GM19452 (cell line): ENCODE results near the gene ILDR2.

Experiments
- ATAC-seq: cut with Tn5 transposase; IDR thresholded peaks from one replicate; pipeline ENCODE4 v1.9.1; 2021; ENCODE audit not compliant: unreplicated experiment

Gene ILDR2

GRCh38 chr1:166975361-166976129 is at the start of gene ILDR2:
ILDR2 (minus strand) TSS chr1:166975540; CDS start chr1:166975268, 272 bp downstream.
- ATAC-seq, result peak; percentile 56

DNA sequence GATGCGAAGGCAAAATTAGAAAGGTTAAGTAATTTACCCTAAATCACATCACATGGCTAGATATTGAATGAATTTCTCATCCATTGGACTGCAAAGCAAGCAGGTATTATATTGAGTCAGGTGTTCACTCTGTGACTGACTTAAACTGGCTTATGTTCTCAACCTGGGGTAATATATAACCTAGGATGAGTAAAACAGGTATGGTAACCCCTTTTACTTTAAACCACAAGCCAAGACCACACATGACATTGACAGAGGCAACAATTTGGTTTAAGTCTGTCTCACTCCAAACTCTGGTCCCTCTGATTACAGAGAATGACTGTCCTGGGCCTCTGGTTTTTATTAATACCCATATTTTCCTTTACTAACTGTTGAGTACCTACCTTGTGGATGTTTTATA is 47.0 kb upstream of the ILDR2 start:
- peak; percentile 97 for ATAC-seq

- no peak for ATAC-seq
These were observed 40.9 kb upstream of the ILDR2 start for GRCh38 chr1:167016100-167016750.

- ATAC-seq, result no peak
These were observed 38.0 kb upstream of the ILDR2 start for GRCh38 chr1:167013108-167013929.

GRCh38 chr1:167012570-167012969 is 37.2 kb upstream of the ILDR2 start:
- no peak for ATAC-seq

DNA sequence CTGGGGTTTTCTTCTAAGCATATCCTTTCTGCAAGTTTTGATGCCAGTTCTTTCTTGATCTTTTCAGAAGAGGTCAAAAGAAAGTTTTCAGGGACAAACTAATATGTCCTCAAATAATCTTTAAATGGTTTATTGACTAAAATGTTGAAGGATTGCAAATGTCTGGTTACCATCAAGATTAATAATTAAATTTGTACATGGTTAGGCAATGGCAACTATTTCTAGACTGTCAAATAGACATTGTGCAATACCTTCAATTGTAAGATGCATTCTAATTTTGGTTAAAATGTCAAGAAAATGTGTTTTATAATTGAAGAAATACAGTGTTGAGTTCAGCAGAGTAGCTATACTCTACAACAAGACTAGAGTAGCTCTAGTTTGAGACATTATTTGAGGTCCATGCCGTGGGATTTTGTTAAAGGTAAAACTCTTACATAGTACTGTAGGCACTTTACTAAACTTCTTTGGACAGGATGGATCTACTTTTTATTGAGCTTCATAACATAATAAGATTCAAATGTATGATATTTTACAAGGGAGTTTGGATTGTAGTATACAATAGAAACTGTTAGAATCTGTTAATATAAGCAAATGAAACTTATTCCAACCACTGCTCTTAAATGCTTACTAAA is 36.3 kb upstream of the ILDR2 start:
- no peak for ATAC-seq

DNA sequence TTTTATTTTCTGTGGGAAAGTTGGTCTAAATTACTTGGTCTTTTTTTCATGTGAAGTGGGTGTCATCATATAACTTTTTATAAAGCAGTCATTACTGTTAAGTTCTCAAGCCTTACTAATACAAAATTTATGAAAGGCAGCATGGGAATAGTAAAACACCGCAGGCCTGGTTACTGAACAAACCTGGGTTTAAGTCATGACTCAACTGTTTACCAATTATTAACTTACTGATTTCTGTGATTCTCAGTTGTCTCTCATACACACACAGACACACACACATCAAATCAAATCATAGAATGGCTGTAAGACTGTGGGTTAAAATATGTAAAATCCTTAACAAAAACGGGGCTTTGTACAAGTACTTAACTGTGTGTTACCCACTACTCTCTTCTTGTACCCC is 28.4 kb upstream of the ILDR2 start:
- no peak for ATAC-seq

- ATAC-seq, result no peak
These were observed 27.0 kb upstream of the ILDR2 start for GRCh38 chr1:167002354-167002753.

- no peak for ATAC-seq
These were observed 25.2 kb upstream of the ILDR2 start for GRCh38 chr1:167000546-167000945.

- ATAC-seq, result peak; percentile 56
These were observed 24.2 kb upstream of the ILDR2 start for GRCh38 chr1:166999500-167000055.

DNA sequence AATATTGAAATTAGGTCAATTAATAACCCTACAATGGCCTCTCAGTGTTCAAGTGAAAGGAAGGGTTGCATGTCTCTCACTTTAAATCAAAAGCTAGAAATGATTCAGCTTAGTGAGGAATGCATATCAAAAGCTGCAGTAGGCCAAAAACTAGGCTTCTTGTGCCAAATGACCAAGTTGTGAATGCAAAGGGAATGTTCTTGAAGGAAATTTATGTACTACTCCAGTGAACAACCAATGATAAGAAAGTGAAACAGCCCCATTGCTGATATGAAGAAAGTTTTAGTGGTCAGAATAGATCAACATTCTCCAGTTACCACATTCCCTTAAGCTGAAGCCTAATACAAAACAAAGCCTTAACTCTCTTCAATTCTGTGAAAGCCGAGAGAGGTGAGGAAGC is 23.7 kb upstream of the ILDR2 start:
- ATAC-seq, result peak; percentile 47

GRCh38 chr1:166988974-166989515 is 13.7 kb upstream of the ILDR2 start, which contains the start of gene MAEL:
MAEL (plus strand) TSS chr1:166989280; CDS start chr1:166989353, 73 bp downstream.
- no peak for ATAC-seq

GRCh38 chr1:166981589-166981988 is 6.2 kb upstream of the ILDR2 start:
- no peak for ATAC-seq

DNA sequence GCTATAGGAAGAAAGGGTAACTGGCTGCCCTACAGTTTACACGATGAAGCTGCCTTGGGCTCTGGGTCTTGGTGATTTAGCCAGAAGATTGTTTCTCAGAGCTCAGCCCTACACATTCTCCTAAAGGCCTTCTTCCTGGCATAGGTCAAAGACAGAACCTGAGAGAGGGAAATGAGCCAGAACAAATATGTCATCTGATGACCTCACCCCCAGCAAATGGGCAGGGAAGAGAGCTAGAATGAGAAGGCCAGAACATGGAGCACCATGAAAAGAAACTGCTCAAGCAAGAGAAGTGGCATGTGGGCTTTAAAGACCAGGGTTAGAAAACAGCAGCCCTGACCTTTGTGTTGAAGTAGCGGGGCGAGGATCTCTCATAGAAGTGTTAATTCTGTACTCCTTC is 5.5 kb upstream of the ILDR2 start:
- ATAC-seq, result no peak

- no peak for ATAC-seq
These were observed 5.0 kb upstream of the ILDR2 start for GRCh38 chr1:166980383-166980782.

DNA sequence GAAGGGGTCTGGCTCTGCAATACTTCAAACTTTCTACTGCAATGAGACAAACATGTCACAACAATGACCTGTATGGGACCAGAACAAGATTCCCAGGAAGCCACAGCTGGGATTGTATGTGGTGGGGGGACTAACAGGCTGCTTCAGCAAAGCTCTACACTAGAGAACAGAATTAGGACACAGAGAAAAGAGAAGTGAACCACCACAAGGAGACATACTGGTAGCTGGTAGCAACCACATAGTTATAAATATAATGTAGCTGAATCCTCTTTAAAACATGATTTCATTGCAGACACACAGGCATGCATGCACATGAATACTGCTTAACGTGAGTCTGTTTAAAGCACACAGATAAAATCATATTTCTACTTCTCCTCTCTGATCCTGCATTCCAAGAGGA is 3.5 kb upstream of the ILDR2 start:
- peak; percentile 53 for ATAC-seq

DNA sequence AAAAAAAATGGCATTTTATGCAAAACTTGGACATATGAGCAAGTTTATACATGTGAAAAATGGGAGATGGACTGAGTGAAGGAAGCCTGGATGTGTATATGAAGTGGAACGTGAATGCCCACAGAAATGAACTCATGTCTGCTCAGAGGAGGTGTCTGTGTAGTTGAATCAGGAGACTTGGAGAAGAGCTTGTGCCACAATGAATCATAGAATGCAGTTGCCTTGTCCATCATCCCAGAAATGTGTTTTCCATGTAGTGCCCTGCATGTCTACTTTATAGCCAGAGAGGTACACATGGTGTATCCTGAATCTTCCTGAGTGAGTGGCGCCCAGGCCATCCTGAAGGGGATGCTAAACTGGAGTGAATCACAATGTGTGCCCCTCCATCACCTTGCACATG is 2.6 kb upstream of the ILDR2 start:
- ATAC-seq, result no peak

GRCh38 chr1:166974647-166975345 is 544 bp downstream of the ILDR2 start:
- ATAC-seq, result no peak

DNA sequence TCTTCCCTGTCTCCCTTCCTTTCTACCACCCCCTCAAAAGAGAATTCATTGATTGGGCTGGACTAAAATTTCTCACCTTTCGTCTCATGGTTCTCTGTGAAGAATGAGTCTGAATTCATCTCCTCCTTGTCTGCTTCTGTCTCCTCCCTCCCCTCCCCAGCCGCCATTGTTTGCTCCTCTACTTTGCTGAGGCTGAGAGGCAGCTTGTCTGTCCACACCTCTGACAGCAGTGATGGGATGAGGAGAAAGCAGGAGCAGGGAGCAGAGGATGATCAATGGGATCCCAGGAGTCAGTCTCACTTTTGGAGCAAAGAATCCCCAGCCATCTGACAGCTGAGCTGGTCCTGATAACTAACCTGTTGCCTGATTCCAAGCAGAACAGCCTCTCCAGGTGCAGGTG is 2.5 kb downstream of the ILDR2 start:
- no peak for ATAC-seq

GRCh38 chr1:166972193-166972592 is 3.1 kb downstream of the ILDR2 start:
- no peak for ATAC-seq
